ENCODE results near the gene IL32. TPM values are rescaled to one million over a fixed set of nuclear protein-coding genes. Genes with fewer than 3 reads are reported as not detected.

IL32 gene
- total and polyA plus RNA-seq, 9 of the 15 experiments (the other 6 are each of a cell fraction or from before 2014, with no cell fraction given), result 0.21 to 2.2 (median 0.37) TPM; not detected in 3

DNA sequence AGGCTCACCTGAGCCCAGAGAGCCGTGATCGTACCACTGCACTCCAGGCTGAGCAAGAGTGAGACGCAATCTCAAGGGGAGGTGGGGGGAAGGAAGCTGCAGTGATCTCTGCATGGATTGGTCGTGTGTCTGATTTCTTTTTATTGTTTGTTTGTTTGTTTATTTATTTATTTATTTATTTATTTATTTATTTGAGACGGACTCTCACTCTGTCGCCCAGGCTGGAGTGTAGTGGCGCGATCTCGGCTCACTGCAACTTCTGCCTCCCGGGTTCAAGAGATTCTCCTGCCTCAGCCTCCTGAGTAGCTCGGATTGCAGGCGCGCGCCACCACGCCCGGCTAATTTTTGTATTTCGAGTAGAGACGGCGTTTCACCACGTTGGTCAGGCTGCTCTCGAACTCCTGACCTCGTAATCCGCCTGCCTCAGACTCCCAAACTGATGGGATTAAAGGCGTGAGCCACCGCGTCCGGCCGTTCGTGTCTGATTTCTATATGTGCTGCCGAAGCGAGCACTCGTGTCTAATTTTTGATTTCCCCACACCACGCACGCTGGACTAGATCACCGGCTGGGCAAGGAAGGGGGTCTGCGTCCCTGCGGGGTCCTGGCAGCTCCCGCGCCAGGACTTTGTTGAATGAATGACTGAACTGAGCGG lies 45.7 kb upstream of the IL32 start (continued):
- TF ChIP-seq ZNF347 (CRISPR knock-in tag; IDR thresholded peaks at IDR 0.05; ENCODE audit: low read depth) (no peak), STAT5A (IDR thresholded peaks at IDR 0.05; ENCODE audit: borderline replicate concordance, low read length) (no peak), SMARCE1 (IDR thresholded peaks at IDR 0.05) (0 out of 2 replicates have a peak, but pooled peaks have one; percentile 32), MAFK (IDR thresholded peaks at IDR 0.05; ENCODE audit: low read length) (no peak), DIDO1 (tag; IDR thresholded peaks at IDR 0.05; ENCODE audit: low read depth) (no peak), SMARCC2 (IDR thresholded peaks at IDR 0.05; ENCODE audit: low read depth) (no peak), KDM2B (CRISPR knock-in tag; IDR thresholded peaks at IDR 0.05) (0 out of 2 replicates have a peak, but pooled peaks have one; percentile 12), ZNF311 (CRISPR knock-in tag; IDR thresholded peaks at IDR 0.05) (no peak), USF1 (CRISPR knock-in tag; IDR thresholded peaks at IDR 0.05) (no peak), RERE (CRISPR knock-in tag; IDR thresholded peaks at IDR 0.05; ENCODE audit: borderline replicate concordance) (no peak), SAP30 (IDR thresholded peaks at IDR 0.05; ENCODE audit: borderline replicate concordance, insufficient read depth, low read depth, low read length, poor library complexity, severe bottlenecking) (peak; percentile 39), ZNF253 (CRISPR knock-in tag; conservative IDR thresholded peaks at IDR 0.05) (no peak), MEIS2 (IDR thresholded peaks at IDR 0.05; ENCODE audit: partially characterized antibody) (no peak), HDAC2 (IDR thresholded peaks at IDR 0.05) (peak; percentile 27; the same call in 1 of the 2 replicates), FOS (IDR thresholded peaks at IDR 0.05; ENCODE audit: extremely low read depth, insufficient read length) (no peak), JUN (IDR thresholded peaks at IDR 0.05; ENCODE audit: borderline replicate concordance, low read depth, low read length) (no peak), JUN (CRISPR knock-in tag; IDR thresholded peaks at IDR 0.05; ENCODE audit: borderline replicate concordance) (no peak), ASH1L (IDR thresholded peaks at IDR 0.05; ENCODE audit: borderline replicate concordance, low read depth, partially characterized antibody) (no peak), HDAC1 (IDR thresholded peaks at IDR 0.05) (peak in 1 of 2 experiments; percentile 68; a peak in 1 of 4 replicates)
- TF ChIP-seq, protein P1, sequence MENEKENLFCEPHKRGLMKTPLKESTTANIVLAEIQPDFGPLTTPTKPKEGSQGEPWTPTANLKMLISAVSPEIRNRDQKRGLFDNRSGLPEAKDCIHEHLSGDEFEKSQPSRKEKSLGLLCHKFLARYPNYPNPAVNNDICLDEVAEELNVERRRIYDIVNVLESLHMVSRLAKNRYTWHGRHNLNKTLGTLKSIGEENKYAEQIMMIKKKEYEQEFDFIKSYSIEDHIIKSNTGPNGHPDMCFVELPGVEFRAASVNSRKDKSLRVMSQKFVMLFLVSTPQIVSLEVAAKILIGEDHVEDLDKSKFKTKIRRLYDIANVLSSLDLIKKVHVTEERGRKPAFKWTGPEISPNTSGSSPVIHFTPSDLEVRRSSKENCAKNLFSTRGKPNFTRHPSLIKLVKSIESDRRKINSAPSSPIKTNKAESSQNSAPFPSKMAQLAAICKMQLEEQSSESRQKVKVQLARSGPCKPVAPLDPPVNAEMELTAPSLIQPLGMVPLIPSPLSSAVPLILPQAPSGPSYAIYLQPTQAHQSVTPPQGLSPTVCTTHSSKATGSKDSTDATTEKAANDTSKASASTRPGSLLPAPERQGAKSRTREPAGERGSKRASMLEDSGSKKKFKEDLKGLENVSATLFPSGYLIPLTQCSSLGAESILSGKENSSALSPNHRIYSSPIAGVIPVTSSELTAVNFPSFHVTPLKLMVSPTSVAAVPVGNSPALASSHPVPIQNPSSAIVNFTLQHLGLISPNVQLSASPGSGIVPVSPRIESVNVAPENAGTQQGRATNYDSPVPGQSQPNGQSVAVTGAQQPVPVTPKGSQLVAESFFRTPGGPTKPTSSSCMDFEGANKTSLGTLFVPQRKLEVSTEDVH (IDR thresholded peaks at IDR 0.05; ENCODE audit: low read depth, partially characterized antibody), result no peak
